HepG2 (cell line): ENCODE results near the gene RPL27A. TPM values are rescaled to one million over a fixed set of nuclear protein-coding genes. Genes with fewer than 3 reads are reported as not detected.

Experiments
- ARNTL ChIP-seq: sonication (generic); formaldehyde crosslinking; IDR thresholded peaks from 2 replicates; pipeline ENCODE4 v1.4.0; 2020; ENCODE audit warnings: mild to moderate bottlenecking, missing genetic modification reagents
- BRD4 ChIP-seq: sonication (generic); formaldehyde crosslinking; IDR thresholded peaks from 2 replicates; pipeline ENCODE4 v1.4.0; 2020; ENCODE audit warnings: missing genetic modification reagents
- CHD2 ChIP-seq: IDR thresholded peaks from 2 replicates; pipeline ENCODE4 v1.6.1; 2011; ENCODE audit warnings: low read depth, low read length, improper control_type of control experiment
- ELF1 ChIP-seq: sonication (generic); formaldehyde crosslinking; IDR thresholded peaks from 2 replicates; pipeline ENCODE4 v1.4.0; 2020; ENCODE audit warnings: missing genetic modification reagents
- FOXK1 ChIP-seq: sonication (generic); formaldehyde crosslinking; IDR thresholded peaks from 2 replicates; pipeline ENCODE4 v1.4.0; 2020; ENCODE audit warnings: low read depth, missing genetic modification reagents, borderline replicate concordance
- HCFC1 ChIP-seq: fragments of 150-350 bp; IDR thresholded peaks from 2 replicates; pipeline ENCODE4 v1.6.1; 2014; ENCODE audit warnings: low read depth, low read length
- ISL2 ChIP-seq: sonication (generic); formaldehyde crosslinking; IDR thresholded peaks from 2 replicates; pipeline ENCODE4 v1.5.0; 2020; ENCODE audit warnings: missing genetic modification reagents
- KDM5B ChIP-seq: sonication (generic); formaldehyde crosslinking; IDR thresholded peaks from 2 replicates; pipeline ENCODE4 v1.4.0; 2020; ENCODE audit warnings: missing genetic modification reagents, mild to moderate bottlenecking, borderline replicate concordance
- NFATC3 ChIP-seq: sonication (generic); formaldehyde crosslinking; IDR thresholded peaks from 2 replicates; pipeline ENCODE4 v1.5.1; 2020; ENCODE audit warnings: mild to moderate bottlenecking, missing genetic modification reagents
- NFKBIZ ChIP-seq: IDR thresholded peaks from 2 replicates; pipeline ENCODE4 v1.6.1; 2018; ENCODE audit warnings: missing genetic modification reagents, missing compliant biosample characterization
- NPAS2 ChIP-seq: sonication (generic); formaldehyde crosslinking; IDR thresholded peaks from 2 replicates; pipeline ENCODE4 v1.8.0; 2022; ENCODE audit warnings: mild to moderate bottlenecking, missing genetic modification reagents, borderline replicate concordance
- SRY ChIP-seq: sonication (generic); formaldehyde crosslinking; IDR thresholded peaks from 2 replicates; pipeline ENCODE4 v1.8.0; 2022; ENCODE audit warnings: mild to moderate bottlenecking, missing genetic modification reagents
- ZBTB21 ChIP-seq: sonication (generic); formaldehyde crosslinking; IDR thresholded peaks from 2 replicates; pipeline ENCODE4 v1.4.0; 2020; ENCODE audit warnings: missing genetic modification reagents
- ZFP90 ChIP-seq: sonication (generic); formaldehyde crosslinking; IDR thresholded peaks from 2 replicates; pipeline ENCODE4 v1.8.0; 2022; ENCODE audit warnings: missing genetic modification reagents, mild to moderate bottlenecking, inconsistent platforms, borderline replicate concordance
- ZNF121 ChIP-seq: sonication (generic); formaldehyde crosslinking; IDR thresholded peaks from 2 replicates; pipeline ENCODE4 v1.5.0; 2020; ENCODE audit warnings: mild to moderate bottlenecking, missing genetic modification reagents
- ZNF253 ChIP-seq: sonication (generic); formaldehyde crosslinking; IDR thresholded peaks from 2 replicates; pipeline ENCODE4 v1.8.0; 2022; ENCODE audit warnings: mild to moderate bottlenecking, missing genetic modification reagents, borderline replicate concordance
- ZNF317 ChIP-seq: sonication (generic); formaldehyde crosslinking; IDR thresholded peaks from 2 replicates; pipeline ENCODE4 v1.5.0; 2020; ENCODE audit warnings: mild to moderate bottlenecking, missing genetic modification reagents
- ZNF431 ChIP-seq: sonication (generic); formaldehyde crosslinking; IDR thresholded peaks from 2 replicates; pipeline ENCODE4 v1.9.0; 2022; ENCODE audit warnings: missing genetic modification reagents, low read depth, mild to moderate bottlenecking, borderline replicate concordance
- ZNF724P ChIP-seq: sonication (generic); formaldehyde crosslinking; IDR thresholded peaks from 2 replicates; pipeline ENCODE4 v1.8.0; 2022; ENCODE audit warnings: missing genetic modification reagents, borderline replicate concordance
- ZNF883 ChIP-seq: sonication (generic); formaldehyde crosslinking; IDR thresholded peaks from 2 replicates; pipeline ENCODE4 v1.5.1; 2020; ENCODE audit warnings: mild to moderate bottlenecking, missing genetic modification reagents; ENCODE audit errors: not compliant biosample characterization
- ZSCAN9 ChIP-seq: IDR thresholded peaks from 2 replicates; pipeline ENCODE4 v1.6.1; 2016; ENCODE audit warnings: borderline replicate concordance
- polyA plus RNA-seq, 8 experiments: library from polyadenylated mRNA; depleted of rRNA in 3 of 8; stranded (reverse) in 7 of 8; unstranded in 1 of 8; fragments of >200 nt; fragmentation: Illumina TruSeq in 4 of 8; extraction: Trizol in 4 of 8; gene quantifications; 2 replicates each; pipeline versions ENCODE4 v1.2.1 to v1.2.3, GENCODE V29; 2011 to 2016; ENCODE audit warnings: low read depth in 4 of 8, missing spikeins in 1 of 8, mixed read lengths in 1 of 8; ENCODE audit not compliant: insufficient read depth in 1 of 8
- total RNA-seq, 5 experiments: library from RNA; depleted of rRNA; stranded (reverse); fragments of >200 nt; fragmentation: Illumina TruSeq; extraction: Trizol; gene quantifications; 2 replicates each; pipeline ENCODE4 v1.2.3, GENCODE V29; 2016; ENCODE audit warnings: low read depth in 1 of 5
- TF ChIP-seq, protein P1 (sequence below): sonication (generic); formaldehyde crosslinking; IDR thresholded peaks from 2 replicates; pipeline ENCODE4 v1.4.0; 2020; ENCODE audit warnings: missing genetic modification reagents
- TF ChIP-seq, protein P2 (sequence below): sonication (generic); formaldehyde crosslinking; IDR thresholded peaks from 2 replicates; pipeline ENCODE4 v1.4.0; 2020; ENCODE audit warnings: mild to moderate bottlenecking, missing genetic modification reagents

RPL27A gene
- total and polyA plus RNA-seq, 2 of the 13 experiments (the other 11 are each of a cell fraction or from before 2014, with no cell fraction given): 1,531 to 2,153 TPM

DNA sequence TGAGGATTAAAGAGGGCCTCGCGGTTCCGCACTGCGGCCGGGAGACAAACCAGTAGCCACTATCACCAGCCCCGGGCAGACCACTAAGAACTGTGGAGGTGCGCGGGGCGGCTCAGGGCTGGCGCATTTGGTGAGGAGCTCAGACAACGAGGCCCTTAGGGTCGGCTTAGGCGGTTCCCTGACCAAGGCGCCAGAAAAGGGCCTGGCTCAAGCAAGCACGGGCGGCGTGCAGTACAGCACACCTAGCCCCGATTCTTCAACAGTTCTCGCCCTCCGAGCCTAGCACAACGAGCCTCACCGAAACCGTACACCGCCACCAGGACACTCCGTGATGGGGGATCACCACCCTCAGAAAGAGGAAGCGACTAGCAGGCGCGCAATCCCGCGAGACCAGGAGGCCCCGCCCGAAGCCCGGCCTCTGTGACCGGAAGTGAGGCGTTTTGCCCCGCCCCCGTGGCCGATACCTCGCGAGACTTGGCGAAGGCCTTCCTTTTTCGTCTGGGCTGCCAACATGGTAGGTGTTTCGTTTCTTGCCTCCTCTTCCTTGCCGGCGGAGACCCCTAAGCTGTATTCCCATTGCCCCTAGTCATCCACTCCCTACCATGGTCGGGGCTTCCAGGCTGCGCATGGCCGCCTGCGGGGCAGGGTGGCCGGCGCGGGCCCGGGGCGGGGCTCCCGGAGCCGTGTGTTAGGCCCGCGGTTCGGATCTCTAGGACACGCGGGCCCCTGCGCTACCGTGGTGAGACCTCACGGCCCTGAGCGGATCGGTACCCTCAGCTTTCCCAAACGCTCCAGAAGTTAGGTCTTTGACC, at the start of gene RPL27A, which contains the start of gene TRIM66 (continued):
- TF ChIP-seq KDM5B (peak; percentile 72; the same call in 1 of the 2 replicates), ZNF883 (CRISPR knock-in tag) (no peak), SRY (peak; percentile 86; the same call in 1 of the 2 replicates), ZNF724P (CRISPR knock-in tag) (no peak; the same call in 1 of the 2 replicates), BRD4 (CRISPR knock-in tag) (peak; percentile 66; the same call in 1 of the 2 replicates), NFKBIZ (CRISPR knock-in tag) (peak; percentile 22; the same call in 1 of the 2 replicates), FOXK1 (CRISPR knock-in tag) (no peak), ZFP90 (CRISPR knock-in tag) (no peak; the same call in 1 of the 2 replicates), ZBTB21 (CRISPR knock-in tag) (no peak; the same call in 1 of the 2 replicates), HCFC1 (peak; percentile 61), CHD2 (peak; percentile 97), ZNF253 (CRISPR knock-in tag) (no peak), ARNTL (CRISPR knock-in tag) (0 out of 2 replicates have a peak, but pooled peaks have one; percentile 62), NPAS2 (no peak), ZNF121 (CRISPR knock-in tag) (peak; percentile 5; the same call in 1 of the 2 replicates), ZSCAN9 (CRISPR knock-in tag) (no peak), ZNF317 (CRISPR knock-in tag) (peak; percentile 82), ELF1 (CRISPR knock-in tag) (peak; percentile 93), ISL2 (CRISPR knock-in tag) (peak; percentile 65), ZNF431 (0 out of 2 replicates have a peak, but pooled peaks have one; percentile 55), NFATC3 (CRISPR knock-in tag) (no peak)
- TF ChIP-seq, protein P1, sequence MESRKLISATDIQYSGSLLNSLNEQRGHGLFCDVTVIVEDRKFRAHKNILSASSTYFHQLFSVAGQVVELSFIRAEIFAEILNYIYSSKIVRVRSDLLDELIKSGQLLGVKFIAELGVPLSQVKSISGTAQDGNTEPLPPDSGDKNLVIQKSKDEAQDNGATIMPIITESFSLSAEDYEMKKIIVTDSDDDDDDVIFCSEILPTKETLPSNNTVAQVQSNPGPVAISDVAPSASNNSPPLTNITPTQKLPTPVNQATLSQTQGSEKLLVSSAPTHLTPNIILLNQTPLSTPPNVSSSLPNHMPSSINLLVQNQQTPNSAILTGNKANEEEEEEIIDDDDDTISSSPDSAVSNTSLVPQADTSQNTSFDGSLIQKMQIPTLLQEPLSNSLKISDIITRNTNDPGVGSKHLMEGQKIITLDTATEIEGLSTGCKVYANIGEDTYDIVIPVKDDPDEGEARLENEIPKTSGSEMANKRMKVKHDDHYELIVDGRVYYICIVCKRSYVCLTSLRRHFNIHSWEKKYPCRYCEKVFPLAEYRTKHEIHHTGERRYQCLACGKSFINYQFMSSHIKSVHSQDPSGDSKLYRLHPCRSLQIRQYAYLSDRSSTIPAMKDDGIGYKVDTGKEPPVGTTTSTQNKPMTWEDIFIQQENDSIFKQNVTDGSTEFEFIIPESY (CRISPR knock-in tag): peak; percentile 34; the same call in 1 of the 2 replicates
- TF ChIP-seq, protein P2, sequence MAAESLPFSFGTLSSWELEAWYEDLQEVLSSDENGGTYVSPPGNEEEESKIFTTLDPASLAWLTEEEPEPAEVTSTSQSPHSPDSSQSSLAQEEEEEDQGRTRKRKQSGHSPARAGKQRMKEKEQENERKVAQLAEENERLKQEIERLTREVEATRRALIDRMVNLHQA (CRISPR knock-in tag): no peak
